Epithelial cell of prostate (primary cell): ENCODE measurements around the gene RAPGEF1.
"Not testable (repeated sequence)": the region's sequence is repeated elsewhere in the genome, so short reads cannot be mapped to it uniquely, and the experiment has no call there.

ENCODE experiments used
- DNase-seq: peaks from one replicate; pipeline ENCODE4 v3.0.0-alpha.2; 2011; ENCODE audit warnings: low read depth, low spot score
- H3K27ac ChIP-seq: fragments of 450-650 bp; 2 replicates; pipeline ENCODE4 v1.5.1; 2017; ENCODE audit warnings: mild to moderate bottlenecking

Gene RAPGEF1

DNA sequence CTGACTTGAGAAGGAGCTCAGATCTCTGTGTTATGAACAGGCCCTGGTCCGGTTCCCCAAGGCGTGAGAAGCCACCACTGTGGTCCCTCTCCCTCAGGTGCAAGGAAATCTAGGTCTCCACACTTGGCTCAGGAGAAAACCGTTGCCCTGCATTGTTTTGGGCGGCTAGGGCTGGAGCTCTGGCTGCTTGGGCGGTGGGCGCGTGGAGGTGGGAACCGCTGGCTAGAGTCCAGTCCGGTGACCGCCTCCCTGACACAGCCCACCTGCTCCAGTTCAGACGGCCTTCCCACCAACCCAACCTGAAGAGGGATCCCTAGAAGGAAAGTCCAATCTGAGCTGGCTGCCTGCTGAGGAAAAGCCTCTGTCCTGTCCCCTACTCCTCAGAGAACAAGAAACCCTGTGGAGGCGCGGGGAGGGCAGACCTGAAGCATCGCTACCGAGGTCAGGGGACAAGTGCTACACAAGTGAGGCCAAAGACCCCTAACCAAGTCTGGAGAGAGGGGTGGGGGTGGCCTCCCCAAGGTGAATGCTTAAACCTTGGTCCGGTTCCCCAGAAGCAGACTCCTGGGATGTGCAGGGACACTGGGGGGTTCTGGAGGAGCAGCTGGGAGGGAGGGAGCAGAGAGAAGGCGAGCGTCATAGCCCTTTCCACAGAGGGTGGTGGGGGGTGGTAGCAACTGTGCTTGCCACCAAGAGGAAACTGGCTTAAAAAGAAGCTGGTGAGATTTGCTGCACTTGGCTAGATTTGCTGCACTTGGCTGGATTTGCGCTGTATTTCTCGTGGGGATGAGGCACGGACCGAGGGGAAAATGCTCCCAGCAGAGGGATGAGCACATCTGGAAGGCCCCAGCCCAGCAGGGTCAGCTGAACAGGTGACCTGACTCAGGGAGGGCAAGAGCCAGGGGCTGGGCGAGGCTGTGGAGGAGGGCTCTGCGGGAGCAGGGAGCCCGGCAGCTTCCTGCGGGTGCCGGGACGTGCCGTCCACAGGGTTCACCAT lies 65.2 kb downstream of the RAPGEF1 start:
- DNase-seq: no peak
- no peak overlapping the region for H3K27ac ChIP-seq

- H3K27ac ChIP-seq: no peak overlapping the region
- DNase-seq: no peak
Measured at GRCh38 chr9:131673531-131673930, 66.3 kb downstream of the RAPGEF1 start.

DNA sequence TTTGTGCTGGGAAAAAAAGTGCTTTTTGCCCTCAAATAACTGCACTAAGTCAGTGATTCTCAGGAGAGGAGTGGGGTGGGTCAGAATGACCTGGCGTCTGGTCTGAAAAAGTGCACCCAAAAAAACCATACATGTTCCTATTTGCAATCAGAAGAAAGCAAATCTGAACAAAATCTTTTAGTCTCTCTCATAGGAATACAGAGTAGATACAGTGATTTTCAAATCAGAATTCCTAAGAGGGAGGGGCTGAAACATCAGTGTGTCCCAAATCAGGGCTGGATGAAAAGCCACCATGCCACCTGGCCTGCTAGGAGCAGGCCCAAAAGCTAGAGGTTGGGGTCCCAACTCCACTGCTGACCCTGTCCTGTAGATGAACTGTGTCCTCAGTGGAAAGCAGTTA lies 66.8 kb downstream of the RAPGEF1 start:
- H3K27ac ChIP-seq: no peak overlapping the region
- no peak for DNase-seq

DNA sequence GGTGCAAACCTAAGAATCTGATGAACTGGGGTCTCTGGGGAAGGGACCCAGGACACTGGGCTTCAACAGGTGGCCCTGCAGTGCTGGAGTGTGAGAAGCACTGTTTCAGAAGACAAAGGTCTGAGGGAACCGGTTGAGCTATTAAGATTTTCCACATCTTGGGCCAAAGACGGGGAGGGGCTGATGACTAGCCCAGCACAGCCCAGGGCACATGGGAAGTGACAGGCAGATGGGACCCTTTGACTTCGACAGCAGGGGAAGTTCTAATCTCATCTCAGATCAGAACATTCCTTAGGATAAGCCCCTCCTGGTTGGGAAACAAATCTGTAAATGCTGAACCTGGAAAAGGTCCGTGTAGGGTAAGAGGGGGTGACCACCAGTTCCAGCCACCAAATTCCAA lies 67.4 kb downstream of the RAPGEF1 start:
- H3K27ac ChIP-seq: no peak overlapping the region
- DNase-seq: no peak

GRCh38 chr9:131671133-131671520 lies 68.7 kb downstream of the RAPGEF1 start:
- H3K27ac ChIP-seq: no peak overlapping the region
- DNase-seq: no peak

DNA sequence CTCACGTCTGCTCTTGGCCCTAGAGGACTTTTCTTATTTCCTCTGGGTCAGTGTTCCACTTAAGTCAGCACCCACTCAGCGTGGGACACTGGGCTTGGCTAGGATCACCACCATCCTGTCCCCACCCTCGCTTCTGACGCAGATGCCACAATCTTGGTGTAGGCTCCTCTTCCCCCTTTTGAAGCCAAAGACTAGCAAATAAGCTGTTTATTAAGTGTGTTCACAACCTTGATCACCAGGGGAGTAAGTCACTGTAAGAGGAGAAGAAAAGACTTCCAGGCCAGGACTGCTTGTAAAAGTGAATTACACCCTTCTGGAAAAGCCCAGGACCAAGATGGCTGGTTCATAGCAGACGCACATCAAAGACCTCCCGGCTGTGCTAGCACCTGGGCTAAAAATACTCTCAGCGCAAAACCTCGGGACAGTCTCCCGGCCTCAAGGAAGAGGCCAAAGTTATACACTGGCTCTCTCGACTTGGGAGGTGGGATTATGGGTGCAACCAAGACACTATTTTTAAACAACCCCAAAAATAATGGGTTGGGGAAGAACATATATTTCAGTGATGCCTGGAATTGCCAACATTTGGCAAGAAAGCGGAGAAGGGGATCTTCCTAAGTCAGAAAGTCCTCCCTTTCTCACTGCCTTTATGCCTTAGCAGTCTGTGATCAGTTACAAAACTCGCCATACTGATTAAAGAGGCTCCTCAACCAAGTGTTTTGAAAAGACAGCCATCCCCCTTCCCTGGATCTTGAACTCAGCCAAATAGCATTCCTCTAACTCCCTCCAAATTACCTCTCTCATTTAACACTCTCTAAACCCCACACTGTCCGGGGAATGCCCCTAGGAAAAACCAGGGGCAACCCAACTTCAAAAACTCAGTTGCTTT lies 69.4 kb downstream of the RAPGEF1 start:
- H3K27ac ChIP-seq: no peak overlapping the region

DNA sequence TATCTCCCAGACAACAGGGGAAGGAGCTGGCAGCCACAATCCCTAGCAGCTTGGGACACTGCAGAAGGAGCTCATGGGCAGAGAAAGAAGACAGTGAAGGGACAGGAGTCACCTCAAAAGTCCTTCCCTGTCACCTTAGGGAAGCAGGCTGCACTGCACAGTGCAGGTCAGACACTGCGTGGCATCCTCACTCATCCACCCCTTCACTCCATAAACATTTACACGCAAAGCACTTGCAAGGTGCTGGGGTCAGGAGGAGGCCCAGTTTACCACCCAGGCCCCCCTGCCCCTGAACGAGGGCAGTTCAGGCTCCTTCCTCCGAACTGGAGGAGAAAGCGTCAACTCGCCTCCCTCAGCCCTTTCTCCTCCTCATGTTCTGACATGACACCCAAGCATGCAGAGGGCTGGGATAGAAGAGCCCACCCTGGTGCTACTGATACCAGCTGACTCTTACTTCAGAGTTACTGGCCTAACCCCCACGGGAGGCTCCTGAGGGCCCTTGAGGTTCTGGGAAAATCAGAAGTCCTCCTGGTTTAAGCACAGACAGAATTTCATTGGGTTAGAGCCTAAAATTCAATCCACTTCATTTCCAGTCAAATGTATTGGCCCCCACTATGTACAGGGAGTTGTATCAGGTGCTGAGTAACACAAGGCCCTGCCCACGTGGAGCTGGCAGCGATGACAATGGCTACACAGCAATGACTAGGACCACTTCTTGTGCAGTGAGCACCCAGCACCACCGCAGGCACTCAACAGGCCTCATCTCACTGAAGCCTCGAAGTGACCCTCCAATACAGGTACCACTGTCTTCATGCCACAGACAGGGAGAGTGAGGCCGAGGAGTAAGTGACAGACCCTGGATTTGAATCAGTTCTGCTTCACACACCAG lies 70.4 kb downstream of the RAPGEF1 start:
- H3K27ac ChIP-seq: no peak overlapping the region
- DNase-seq: no peak

More for the DNA sequence above, 69.4 kb downstream of the RAPGEF1 start:
- no peak for DNase-seq

DNA sequence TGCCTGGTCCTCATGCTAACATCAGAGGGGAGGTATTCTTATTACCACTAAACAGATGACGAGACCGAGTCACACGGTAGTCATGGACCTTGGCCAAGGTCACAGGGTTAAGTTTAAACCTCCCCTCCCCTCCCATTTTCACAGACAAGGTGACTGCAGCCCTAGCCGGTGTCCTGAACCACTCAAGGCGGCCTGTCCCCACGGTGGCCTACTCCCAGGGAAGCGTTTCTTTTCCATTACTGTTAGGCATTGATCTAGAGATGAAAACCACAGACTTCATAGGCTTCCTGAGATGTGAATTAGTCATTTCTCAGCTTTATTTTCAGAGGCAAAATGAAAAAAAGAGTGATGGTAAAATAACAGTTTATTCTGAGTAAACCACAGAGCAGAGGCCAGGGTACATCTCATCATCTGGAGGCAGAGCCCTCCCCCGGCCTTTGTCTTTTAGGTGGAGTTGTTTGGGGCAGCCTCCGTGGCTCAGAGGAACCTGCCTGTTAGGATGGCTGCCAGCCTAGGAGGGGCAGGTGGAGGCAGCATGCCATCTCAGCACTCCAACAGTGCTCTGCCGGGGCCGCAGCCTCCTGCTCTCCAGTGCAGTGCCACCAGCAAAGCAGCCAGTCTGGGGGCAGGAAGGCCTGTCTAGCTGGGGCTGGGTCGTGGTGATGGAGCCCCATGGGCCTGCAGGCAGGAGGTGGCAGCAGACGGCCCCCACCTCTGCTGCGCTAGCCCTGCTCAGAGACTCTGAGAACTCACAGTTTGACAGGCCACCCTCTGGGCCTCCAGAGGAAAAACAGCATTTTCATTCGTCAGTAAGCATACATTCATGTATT lies 71.2 kb downstream of the RAPGEF1 start:
- peak overlapping the region; percentile 7 for H3K27ac ChIP-seq
- DNase-seq: no peak

- H3K27ac ChIP-seq: no peak overlapping the region
Measured at GRCh38 chr9:131668057-131668438, 71.8 kb downstream of the RAPGEF1 start.

DNA sequence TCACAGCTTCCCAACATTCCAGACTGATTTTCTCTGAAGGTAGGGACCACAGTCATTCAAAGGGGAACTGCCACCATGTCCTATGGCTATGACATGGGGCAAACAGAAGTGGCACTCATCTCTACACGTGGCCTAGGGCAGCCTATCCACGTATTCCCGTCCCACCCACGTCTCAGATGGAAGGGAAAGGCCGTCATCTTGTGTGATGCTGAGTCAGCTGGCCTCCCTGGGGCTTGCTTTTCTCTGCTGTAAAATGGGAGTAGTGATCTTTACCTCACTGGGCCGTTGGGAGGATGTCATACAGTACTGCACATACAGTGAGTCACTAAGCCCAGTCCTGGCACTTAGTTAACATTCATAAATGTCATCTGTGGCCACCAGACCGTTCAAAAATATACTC lies 72.3 kb downstream of the RAPGEF1 start:
- H3K27ac ChIP-seq: no peak overlapping the region
- DNase-seq: no peak

More at GRCh38 chr9:131668057-131668438, 71.8 kb downstream of the RAPGEF1 start:
- no peak for DNase-seq

DNA sequence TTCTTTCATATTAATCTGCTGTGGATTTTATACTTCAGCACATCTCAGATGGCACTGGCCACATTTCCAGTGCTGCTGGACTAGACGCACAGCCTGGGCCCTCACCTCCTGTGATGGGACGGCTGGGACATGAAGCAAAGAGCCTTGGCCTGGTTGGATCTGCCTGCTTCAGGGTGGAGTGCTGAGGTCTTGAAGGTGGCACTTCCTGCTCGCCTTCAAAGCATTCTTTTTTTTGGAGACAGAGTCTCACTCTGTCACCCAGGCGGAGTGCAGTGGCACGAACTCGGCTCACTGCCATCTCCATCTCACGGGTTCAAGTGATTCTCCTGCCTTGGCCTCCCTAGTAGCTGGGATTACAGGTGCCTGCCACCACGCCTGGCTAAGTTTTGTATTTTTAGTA lies 73.1 kb downstream of the RAPGEF1 start:
- no peak overlapping the region for H3K27ac ChIP-seq
- DNase-seq: no peak

GRCh38 chr9:131666029-131666428 lies 73.8 kb downstream of the RAPGEF1 start:
- no peak overlapping the region for H3K27ac ChIP-seq
- no peak for DNase-seq

GRCh38 chr9:131663288-131663687 lies 76.6 kb downstream of the RAPGEF1 start:
- no peak for DNase-seq
- no peak overlapping the region for H3K27ac ChIP-seq

- not testable (repeated sequence) for DNase-seq, H3K27ac ChIP-seq
Measured at GRCh38 chr9:131662289-131662621, 77.6 kb downstream of the RAPGEF1 start.

- no peak overlapping the region for H3K27ac ChIP-seq
- DNase-seq: no peak
Measured at GRCh38 chr9:131661568-131662288, 78.1 kb downstream of the RAPGEF1 start.

GRCh38 chr9:131660466-131661405 lies 79.1 kb downstream of the RAPGEF1 start:
- no peak for DNase-seq
- H3K27ac ChIP-seq: no peak overlapping the region

DNA sequence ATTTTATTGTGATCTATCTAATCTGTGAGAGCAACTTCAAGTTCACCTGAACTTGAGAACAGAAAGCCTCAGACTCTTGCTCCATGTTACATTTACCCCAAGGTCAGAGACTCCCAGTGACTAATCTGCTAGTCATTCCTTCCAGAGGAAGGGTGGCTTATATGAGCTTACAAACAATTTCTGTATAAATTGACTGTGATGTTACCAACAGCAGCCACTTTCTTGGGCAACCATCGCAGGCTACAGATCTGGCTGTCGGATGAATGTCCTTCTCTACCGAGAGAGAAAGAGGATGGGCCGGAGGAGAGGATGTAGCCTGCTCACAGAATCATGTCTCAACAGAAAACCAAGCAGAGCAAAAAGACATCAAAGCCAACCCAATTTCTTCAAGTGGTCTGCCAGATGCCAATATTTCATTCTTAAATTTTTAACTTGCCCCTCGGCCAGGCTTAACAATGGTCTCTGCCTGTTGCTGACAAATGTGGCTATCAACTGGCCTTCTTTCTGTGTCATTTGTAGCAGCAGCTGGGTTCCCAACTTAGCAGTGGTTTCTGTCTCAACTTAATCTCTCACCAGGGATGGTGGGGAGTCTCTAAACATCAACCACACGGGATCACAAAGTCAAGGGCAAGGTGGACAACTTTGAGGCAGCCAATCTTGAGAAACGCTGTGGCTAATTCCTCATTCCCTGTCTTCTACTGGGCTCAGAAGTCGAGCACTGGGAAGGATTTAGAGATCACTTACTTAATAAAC lies 81.3 kb downstream of the RAPGEF1 start:
- peak overlapping the region; percentile 76 for H3K27ac ChIP-seq
- peak; percentile 72 for DNase-seq
